Right ventricle myocardium superior (tissue), 1 donor: ENCODE data around the gene MTX1. TPM values are rescaled to one million over a fixed set of nuclear protein-coding genes. Genes with fewer than 3 reads are reported as not detected.
A peak's percentile ranks its signal among the peaks of the same experiment; 100 is the strongest.
"Not testable (repeated sequence)": the region's sequence is repeated elsewhere in the genome, so short reads cannot be mapped to it uniquely, and the experiment has no call there.

Experiments
- ATAC-seq: fragments of 200-7000 bp; cut with Tn5 transposase; one replicate; pipeline ENCODE4 v1.9.1; 2020; ENCODE audit warnings: mild to moderate bottlenecking; ENCODE audit not compliant: poor library complexity
- DNase-seq: peaks from one replicate; pipeline ENCODE4 v3.0.0-alpha.2; 2020
- intact Hi-C: fragments of 100-400 bp; cut with DNase I; formaldehyde crosslinking; loops from one replicate; pipeline ENCODE4 v1.11.2; 2022
- total RNA-seq: library from RNA; stranded (reverse); fragmentation: NEBNext Ultra II Directional; extraction: Animal tissue kit (Norgen Biotek cat#: 25700); gene quantifications from one replicate; pipeline ENCODE4 v1.2.1, GENCODE V29; 2021
- donor health status: DM: no; HTN: yes; CAD: no; lungs with severe emphysema.

Gene MTX1
- total RNA-seq, 1 donor from 2014 or later, result 16.4 TPM

GRCh38 chr1:155198547-155198906, 10.0 kb upstream of the MTX1 start:
- intact Hi-C loops, result no loop called here
- DNase-seq (peak; percentile 31), ATAC-seq (no peak)

- peak; percentile 26 for DNase-seq
Observed at GRCh38 chr1:155199792-155200191, 8.7 kb upstream of the MTX1 start.

GRCh38 chr1:155200920-155201319, 7.6 kb upstream of the MTX1 start:
- intact Hi-C loops, result no loop called here
- no peak for ATAC-seq
- no peak for DNase-seq

More at GRCh38 chr1:155199792-155200191, 8.7 kb upstream of the MTX1 start:
- no peak for ATAC-seq
- intact Hi-C loops, result no loop called here

- no peak for ATAC-seq
- DNase-seq, result no peak
- intact Hi-C loops, result no loop called here
Observed at GRCh38 chr1:155202198-155202597, 6.3 kb upstream of the MTX1 start.

GRCh38 chr1:155202731-155203515, 5.6 kb upstream of the MTX1 start:
- intact Hi-C loops, result no loop called here
- no peak for ATAC-seq
- DNase-seq, result peak; percentile 23

- DNase-seq (peak; percentile 28), ATAC-seq (no peak)
- intact Hi-C loops, result no loop called here
Observed at GRCh38 chr1:155205035-155205434, 3.5 kb upstream of the MTX1 start.

- ATAC-seq (no peak), DNase-seq (no peak)
- intact Hi-C loops, result no loop called here
Observed at GRCh38 chr1:155205969-155206593, 2.4 kb upstream of the MTX1 start.

GRCh38 chr1:155206891-155207805, 1.3 kb upstream of the MTX1 start:
- ATAC-seq, result peak; percentile 21
- DNase-seq, result peak; percentile 91
- intact Hi-C loops, result no loop called here

GRCh38 chr1:155207806-155208540, 522 bp upstream of the MTX1 start, which contains the start of gene THBS3:
Gene THBS3 (minus strand): TSS chr1:155207897. CDS start chr1:155207876, 21 bp downstream.
- intact Hi-C loops, result no loop called here
- peak; percentile 68 for DNase-seq

GRCh38 chr1:155209312-155209721, 822 bp downstream of the MTX1 start:
- intact Hi-C loops, result no loop called here
- ATAC-seq (no peak), DNase-seq (no peak)

More at GRCh38 chr1:155207806-155208540, 522 bp upstream of the MTX1 start, which contains the start of gene THBS3:
- ATAC-seq, result peak; percentile 12

GRCh38 chr1:155210314-155211104, 2.0 kb downstream of the MTX1 start:
- DNase-seq (no peak), ATAC-seq (no peak)
- intact Hi-C loops, result no loop called here

- DNase-seq, ATAC-seq: not testable (repeated sequence)
Observed at GRCh38 chr1:155211381-155212050, 3.0 kb downstream of the MTX1 start.

GRCh38 chr1:155212051-155212440, 3.6 kb downstream of the MTX1 start:
- DNase-seq, ATAC-seq, intact Hi-C loops: not testable (repeated sequence)

More at GRCh38 chr1:155211381-155212050, 3.0 kb downstream of the MTX1 start:
- intact Hi-C loops, result not testable (repeated sequence)

- DNase-seq, ATAC-seq, intact Hi-C loops: not testable (repeated sequence)
Observed at GRCh38 chr1:155214702-155215101, 6.2 kb downstream of the MTX1 start.

- intact Hi-C loops, result no loop called here
Observed at GRCh38 chr1:155218854-155219591, 10.5 kb downstream of the MTX1 start.

GRCh38 chr1:155219592-155220031, 11.1 kb downstream of the MTX1 start:
- intact Hi-C loops, result no loop called here
- ATAC-seq (peak; percentile 42), DNase-seq (no peak)

More at GRCh38 chr1:155218854-155219591, 10.5 kb downstream of the MTX1 start:
- ATAC-seq (peak; percentile 68), DNase-seq (no peak)
